Measurements from ENCODE around the gene GOT2.
"Not testable (repeated sequence)": the region's sequence is repeated elsewhere in the genome, so short reads cannot be mapped to it uniquely, and the experiment has no call there.

The GOT2 gene

GRCh38 chr16:58733671-58734458 lies at the start of gene GOT2:
Gene GOT2, minus strand, starts transcription at chr16:58734316. Its CDS starts 88 bp downstream, at chr16:58734228.
- peak; percentile 72 for DNase-seq (ENCODE audit: low read depth)

GRCh38 chr16:58779291-58779690 lies 45.2 kb upstream of the GOT2 start:
- not testable (repeated sequence) for DNase-seq (ENCODE audit: low read depth)

- DNase-seq (ENCODE audit: low read depth), result no peak
These were observed 39.8 kb upstream of the GOT2 start for GRCh38 chr16:58773870-58774269.

DNA sequence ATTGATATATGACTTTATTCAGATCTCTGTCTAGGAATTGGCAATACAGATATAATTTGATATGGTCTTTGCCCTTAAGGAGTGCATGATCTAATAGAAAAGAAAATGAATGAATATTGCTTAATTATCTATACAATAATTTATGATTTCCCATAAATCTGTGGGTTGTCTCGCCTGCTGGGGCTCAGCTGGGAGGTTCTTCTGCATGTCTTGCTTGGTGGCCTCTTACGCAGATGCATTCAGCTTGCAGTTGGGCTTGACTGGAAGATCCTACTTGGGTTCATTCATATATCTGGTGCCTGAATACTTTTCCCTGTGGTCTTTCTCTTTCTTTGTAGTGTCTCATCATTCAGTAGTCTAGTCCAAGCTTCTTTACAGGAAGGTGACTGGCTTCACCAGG lies 34.0 kb upstream of the GOT2 start:
- DNase-seq (ENCODE audit: low read depth), result no peak

DNA sequence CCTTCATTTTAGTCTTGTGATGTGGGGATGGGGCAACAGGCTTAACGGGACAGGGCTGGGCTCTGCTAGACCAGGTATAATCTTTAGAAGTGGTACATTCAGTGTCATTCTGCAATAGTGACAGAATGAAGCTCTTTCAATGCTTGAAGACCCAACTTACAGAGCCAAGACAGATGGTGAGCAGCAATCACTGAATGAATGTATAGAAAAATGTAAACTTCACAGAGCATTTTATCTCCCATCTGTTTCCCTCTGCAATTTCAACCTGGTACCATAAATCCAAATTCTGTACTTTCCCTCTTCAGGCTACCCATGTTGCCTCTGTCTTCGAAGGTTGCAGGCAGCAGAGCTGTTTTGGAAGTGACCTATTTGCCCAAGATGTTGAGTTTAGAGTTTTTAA lies 33.5 kb upstream of the GOT2 start:
- no peak for DNase-seq (ENCODE audit: low read depth)

- no peak for DNase-seq (ENCODE audit: low read depth)
These were observed 22.7 kb upstream of the GOT2 start for GRCh38 chr16:58756650-58757332.

GRCh38 chr16:58755989-58756649 lies 22.0 kb upstream of the GOT2 start:
- DNase-seq (ENCODE audit: low read depth), result peak; percentile 67

DNA sequence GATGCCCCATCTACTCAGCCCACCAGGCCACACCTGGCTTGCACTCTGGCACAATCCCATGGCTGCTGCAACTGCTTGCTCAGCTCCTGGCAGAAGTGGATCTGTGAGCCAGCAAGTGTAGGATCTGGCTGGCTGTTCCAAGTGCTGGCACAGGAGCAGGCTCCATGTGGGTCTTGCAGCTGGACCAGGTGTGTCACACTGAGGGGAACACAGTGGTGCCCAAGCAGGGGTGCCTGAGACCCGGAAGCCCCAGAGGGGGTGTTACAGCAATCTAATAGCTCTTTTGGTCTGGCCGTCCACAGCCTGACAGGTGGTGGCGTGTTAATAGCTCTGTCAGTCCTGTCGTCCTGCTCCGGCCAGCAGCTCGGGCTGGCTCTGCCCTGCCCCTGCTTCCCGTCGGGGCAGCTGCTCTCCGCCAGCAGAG lies 19.6 kb upstream of the GOT2 start:
- no peak for DNase-seq (ENCODE audit: low read depth)

DNA sequence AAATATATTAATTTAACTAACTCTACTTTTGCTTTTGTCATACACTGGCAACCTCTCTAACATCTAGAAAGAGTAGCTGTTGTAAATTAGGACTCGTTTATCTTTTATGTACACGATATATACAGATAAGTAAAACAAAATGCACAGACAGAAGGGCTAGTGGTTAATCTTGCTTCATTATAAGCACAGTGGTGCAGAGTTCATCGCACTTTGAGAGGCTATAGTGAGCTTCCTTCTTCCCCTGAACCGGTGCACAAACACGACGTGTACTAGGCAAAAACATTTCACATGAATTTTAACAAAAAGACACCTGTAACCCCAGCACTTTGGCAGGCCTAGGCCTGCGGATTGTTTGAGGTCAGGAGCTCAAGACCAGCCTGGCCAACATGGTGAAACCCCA lies 10.4 kb upstream of the GOT2 start:
- DNase-seq (ENCODE audit: low read depth), result no peak

GRCh38 chr16:58741976-58742375 lies 7.9 kb upstream of the GOT2 start:
- no peak for DNase-seq (ENCODE audit: low read depth)

GRCh38 chr16:58741166-58741565 lies 7.0 kb upstream of the GOT2 start:
- no peak for DNase-seq (ENCODE audit: low read depth)

GRCh38 chr16:58738672-58739296 lies 4.7 kb upstream of the GOT2 start:
- no peak for DNase-seq (ENCODE audit: low read depth)

DNA sequence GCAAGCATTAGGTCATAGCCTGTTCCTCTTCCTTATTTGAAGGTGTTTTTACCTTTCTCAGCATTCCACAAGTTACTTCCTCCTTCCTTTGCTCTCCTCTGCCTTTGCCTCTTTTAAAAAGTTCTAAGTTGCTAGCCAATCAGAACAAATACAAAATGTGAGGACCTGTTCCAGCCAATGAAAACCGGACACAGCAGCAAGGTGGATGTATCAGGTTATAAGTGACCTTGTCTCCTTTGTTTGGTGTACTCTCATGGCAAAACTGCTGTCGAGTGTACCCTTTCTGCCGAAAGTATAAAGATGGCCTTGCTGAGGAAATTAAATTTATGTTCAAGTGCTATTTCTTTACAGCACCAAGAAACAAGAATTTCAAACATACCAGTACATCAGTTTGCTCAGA lies 2.2 kb upstream of the GOT2 start:
- DNase-seq (ENCODE audit: low read depth), result not testable (repeated sequence)

- no peak for DNase-seq (ENCODE audit: low read depth)
These were observed 307 bp upstream of the GOT2 start for GRCh38 chr16:58734459-58734787.

DNA sequence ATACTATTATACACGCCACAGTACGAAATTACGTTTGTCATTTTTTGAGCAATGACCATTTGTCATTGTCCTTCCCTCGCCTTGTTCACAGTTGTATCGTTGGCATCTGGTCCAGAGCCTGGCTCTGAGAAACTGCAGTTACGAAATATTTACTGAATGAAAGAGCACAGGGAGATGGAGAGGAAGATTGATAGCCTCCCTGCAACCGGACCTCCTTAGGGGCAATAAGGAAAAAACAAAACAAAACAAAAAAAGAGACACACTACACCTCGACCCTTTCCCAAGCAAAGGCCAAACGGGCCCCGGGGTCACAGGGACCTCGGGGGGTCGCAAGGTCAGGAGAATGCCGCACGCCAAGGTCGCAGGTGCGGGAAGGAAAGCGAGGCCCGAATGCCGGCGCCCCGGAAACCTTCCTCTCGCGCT lies 857 bp downstream of the GOT2 start:
- DNase-seq (ENCODE audit: low read depth), result no peak

DNA sequence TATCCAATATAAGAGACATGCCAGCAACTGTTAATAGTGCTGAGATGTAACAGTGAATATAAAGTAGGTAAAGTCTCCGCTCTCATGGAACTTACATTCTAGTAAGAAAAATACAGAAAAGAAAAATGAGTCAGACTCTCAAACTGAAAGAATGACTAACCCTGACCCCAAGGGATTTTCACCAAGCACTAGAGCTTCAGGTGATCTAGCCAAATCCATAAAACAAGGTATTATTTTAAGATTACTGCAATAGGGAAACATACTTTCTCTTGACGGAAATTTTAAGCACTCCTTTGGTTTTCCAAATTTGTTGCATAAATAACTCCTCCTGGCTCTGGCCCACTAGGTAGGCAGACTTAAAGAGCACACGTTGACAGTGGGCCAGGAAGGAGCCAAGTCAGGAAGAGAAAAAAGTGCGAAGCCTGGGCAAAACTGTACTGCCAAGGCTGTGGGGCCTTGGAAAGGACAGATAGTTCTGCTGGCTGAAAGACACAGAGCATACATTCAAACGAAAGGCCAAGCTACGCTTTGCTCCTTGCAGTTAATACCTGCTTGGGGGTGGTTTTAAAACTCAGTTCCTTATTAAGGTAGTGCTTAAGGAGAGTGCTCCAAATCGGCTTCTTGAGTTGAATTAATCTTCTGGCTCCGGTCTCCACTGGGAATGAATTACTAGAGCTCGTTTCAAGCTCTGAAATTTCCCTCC lies 1.4 kb downstream of the GOT2 start:
- no peak for DNase-seq (ENCODE audit: low read depth)

GRCh38 chr16:58730724-58731370 lies 3.3 kb downstream of the GOT2 start:
- no peak for DNase-seq (ENCODE audit: low read depth)

DNA sequence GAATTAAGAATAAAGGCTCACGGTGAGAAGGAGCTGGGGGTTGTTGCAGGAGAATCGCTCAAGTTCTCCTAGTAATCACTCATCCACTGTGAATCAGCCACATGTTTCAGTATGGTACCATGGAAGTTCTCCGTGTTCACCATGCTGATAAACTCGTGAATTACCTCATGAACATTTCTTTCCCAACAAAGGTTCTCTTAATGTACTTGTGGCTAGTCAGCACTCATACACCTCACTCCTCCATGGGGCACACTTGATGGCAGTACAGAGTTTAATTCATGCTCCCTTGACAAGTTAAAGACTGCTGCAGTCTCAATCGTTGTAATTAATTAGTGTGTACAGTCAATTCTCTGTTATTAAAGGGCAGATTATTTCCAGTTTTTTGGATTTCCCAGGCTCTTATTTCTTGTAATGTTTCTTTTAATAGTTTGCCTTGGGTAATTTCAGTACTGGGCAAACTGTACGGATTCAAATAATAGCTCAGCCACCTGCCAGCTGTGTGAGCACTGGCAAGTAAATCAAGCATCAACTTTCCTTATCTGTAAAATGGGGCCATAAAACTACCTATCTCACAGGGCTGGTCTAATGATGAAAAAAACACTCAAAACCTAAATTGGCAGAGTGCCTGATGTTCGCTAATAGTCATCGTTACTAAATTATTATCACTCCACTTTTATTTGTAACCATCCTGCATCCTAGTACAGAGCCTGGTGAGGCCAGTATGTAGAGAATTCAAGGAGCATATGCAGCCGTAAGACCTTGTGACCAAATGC lies 6.1 kb downstream of the GOT2 start:
- DNase-seq (ENCODE audit: low read depth), result no peak

DNA sequence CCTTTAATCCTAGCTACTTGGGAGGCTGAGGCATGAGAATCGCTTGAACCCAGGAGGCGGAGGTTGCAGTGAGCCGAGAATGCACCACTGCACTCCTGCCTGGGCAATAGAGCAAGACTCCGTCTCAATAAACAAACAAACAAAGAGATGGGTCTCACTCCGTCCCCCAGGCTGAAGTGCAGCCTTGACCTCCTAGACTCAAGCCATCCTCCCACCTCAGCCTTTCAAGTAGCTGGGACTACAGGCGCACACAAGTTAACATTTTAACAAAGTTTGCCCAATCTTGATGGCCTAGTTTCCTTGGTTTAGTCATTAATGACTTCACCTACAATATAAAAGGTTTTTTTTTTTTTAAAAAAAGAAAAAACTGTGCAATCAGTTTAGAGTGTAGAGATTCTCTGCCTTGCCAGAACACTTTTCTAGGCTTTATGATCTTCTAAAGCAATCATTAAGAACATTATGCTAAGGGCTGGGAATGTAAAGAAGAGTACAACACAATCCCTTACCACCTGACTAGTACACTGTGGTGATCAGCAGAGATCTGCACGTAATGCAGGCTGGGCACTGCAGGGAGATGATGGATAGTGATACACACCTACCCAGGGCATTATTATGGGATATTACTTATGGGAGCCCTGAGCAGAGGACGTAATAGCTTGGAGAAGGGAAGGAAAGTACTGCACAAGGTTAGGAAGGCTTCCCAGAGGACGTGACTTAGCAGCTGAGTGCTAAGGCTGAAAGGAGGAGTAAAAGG lies 6.9 kb downstream of the GOT2 start:
- DNase-seq (ENCODE audit: low read depth), result no peak

GRCh38 chr16:58723109-58723508 lies 11.0 kb downstream of the GOT2 start:
- DNase-seq (ENCODE audit: low read depth), result no peak
